GM21717 (cell line): Measurements from ENCODE around the gene TXNIP.

ENCODE experiments used
- ATAC-seq: cut with Tn5 transposase; IDR thresholded peaks from one replicate; pipeline ENCODE4 v1.9.1; 2021; ENCODE audit warnings: mild to moderate bottlenecking, moderate library complexity; ENCODE audit not compliant: unreplicated experiment

The TXNIP gene

GRCh38 chr1:145946477-145946986 is 49.8 kb downstream of the TXNIP start:
- ATAC-seq = no peak

- ATAC-seq = no peak
Measured at GRCh38 chr1:145944532-145944931, 51.8 kb downstream of the TXNIP start.

GRCh38 chr1:145942871-145943270 is 53.5 kb downstream of the TXNIP start:
- no peak for ATAC-seq
